GM12875 (cell line): ENCODE results near the gene CNPY4.

ENCODE experiments used
- H3K4me3 ChIP-seq: one replicate; pipeline ENCODE4 v1.5.1; 2011; ENCODE audit warnings: low read depth, low read length, control low read depth
- CTCF ChIP-seq: IDR thresholded peaks from 2 replicates; pipeline ENCODE4 v1.5.1; 2011; ENCODE audit warnings: low read depth, mild to moderate bottlenecking, control low read depth, inconsistent platforms, low read length, moderate library complexity, borderline replicate concordance; ENCODE audit not compliant: insufficient read depth

Gene CNPY4

GRCh38 chr7:100088095-100088620, 31.3 kb upstream of the CNPY4 start:
- no peak for TF ChIP-seq CTCF

GRCh38 chr7:100088621-100089457, 30.6 kb upstream of the CNPY4 start, which contains the start of gene COPS6:
TSS of gene COPS6 (plus strand) at chr7:100088969. CDS start at chr7:100088991, 22 bp downstream.
- peak within 1 kb of the TSS; percentile 97 for H3K4me3 ChIP-seq
- no peak for TF ChIP-seq CTCF

More at GRCh38 chr7:100088095-100088620, 31.3 kb upstream of the CNPY4 start:
- peak overlapping the region; percentile 97 for H3K4me3 ChIP-seq

GRCh38 chr7:100089458-100090196, 29.8 kb upstream of the CNPY4 start:
- no peak for TF ChIP-seq CTCF
- H3K4me3 ChIP-seq, result peak overlapping the region; percentile 97

- TF ChIP-seq CTCF, result no peak
- H3K4me3 ChIP-seq, result no peak overlapping the region
These were observed 28.7 kb upstream of the CNPY4 start for GRCh38 chr7:100090527-100091410.

- no peak overlapping the region for H3K4me3 ChIP-seq
- no peak for TF ChIP-seq CTCF
These were observed 27.8 kb upstream of the CNPY4 start for GRCh38 chr7:100091411-100092181.

- H3K4me3 ChIP-seq, result no peak overlapping the region
- TF ChIP-seq CTCF, result no peak
These were observed 26.4 kb upstream of the CNPY4 start for GRCh38 chr7:100093054-100093453.
